ENCODE results near the gene NECAB2.
A peak's percentile ranks its signal among the peaks of the same experiment; 100 is the strongest.

NECAB2 gene

GRCh38 chr16:83967838-83968305 lies at the start of gene NECAB2:
NECAB2 (plus strand) TSS chr16:83968244; CDS start chr16:83968649, 405 bp downstream.
- no peak for DNase-seq

GRCh38 chr16:83920894-83921491 lies 47.1 kb upstream of the NECAB2 start:
- no peak for DNase-seq

GRCh38 chr16:83923581-83924365 lies 44.3 kb upstream of the NECAB2 start:
- no peak for DNase-seq

GRCh38 chr16:83924686-83925085 lies 43.4 kb upstream of the NECAB2 start:
- no peak for DNase-seq

- DNase-seq: no peak
These were observed 42.7 kb upstream of the NECAB2 start for GRCh38 chr16:83925095-83925905.

GRCh38 chr16:83925957-83926725 lies 41.9 kb upstream of the NECAB2 start:
- DNase-seq: no peak

- peak; percentile 38 to 40 for DNase-seq
These were observed 41.2 kb upstream of the NECAB2 start for GRCh38 chr16:83926726-83927397.

GRCh38 chr16:83928341-83929055 lies 39.5 kb upstream of the NECAB2 start:
- no peak for DNase-seq

- no peak for DNase-seq
These were observed 38.1 kb upstream of the NECAB2 start for GRCh38 chr16:83929811-83930555.

GRCh38 chr16:83930730-83931500 lies 37.1 kb upstream of the NECAB2 start:
- no peak for DNase-seq

- DNase-seq: no peak
These were observed 36.5 kb upstream of the NECAB2 start for GRCh38 chr16:83931556-83931955.

GRCh38 chr16:83932304-83932703 lies 35.7 kb upstream of the NECAB2 start:
- DNase-seq: no peak

- no peak for DNase-seq
These were observed 34.9 kb upstream of the NECAB2 start for GRCh38 chr16:83932955-83933673.

- no peak for DNase-seq
These were observed 34.0 kb upstream of the NECAB2 start for GRCh38 chr16:83933885-83934683.

GRCh38 chr16:83934684-83934977 lies 33.4 kb upstream of the NECAB2 start:
- DNase-seq: no peak

- no peak for DNase-seq
These were observed 32.8 kb upstream of the NECAB2 start for GRCh38 chr16:83935005-83935857.

- no peak for DNase-seq
These were observed 32.2 kb upstream of the NECAB2 start for GRCh38 chr16:83935858-83936255.

All from CD4-positive, alpha-beta T cell treated with Interleukin-4 for 1 hour (primary cell).